Measurements from ENCODE around the gene PXN. TPM values are rescaled to one million over a fixed set of nuclear protein-coding genes. Genes with fewer than 3 reads are reported as not detected.
"Not testable (repeated sequence)": the region's sequence is repeated elsewhere in the genome, so short reads cannot be mapped to it uniquely, and the experiment has no call there.

PXN gene
- total RNA-seq, 1 donor from 2014 or later, result 8.2 TPM

GRCh38 chr12:120238217-120238616 lies 27.3 kb downstream of the PXN start:
- Histone ChIP-seq H3F3A (ENCODE audit: low read depth) (peaks cover 21% of the 10 kb centered on the region), H2AFZ (replicated peaks) (no peak overlapping the region), H3K4me2 (no peak overlapping the region), H3K4me3 (no peak overlapping the region), H3K36me3 (no peaks in the 10 kb centered on the region), H3K4me1 (peaks cover 14% of the 10 kb centered on the region), H3K9ac (no peak overlapping the region), H3K9me3 (ENCODE audit: low read depth) (no peaks in the 10 kb centered on the region), H3K27ac (no peak overlapping the region), H3K27me3 (no peaks in the 10 kb centered on the region), H3K79me2 (ENCODE audit: low read depth) (peaks cover 24% of the 10 kb centered on the region), H4K20me1 (ENCODE audit: low read depth) (peaks cover 79% of the 10 kb centered on the region)
- H3K4me1 Mint-ChIP-seq, result peaks cover 58% of the 10 kb centered on the region
- no peak for TF ChIP-seq EZH2phosphoT487 (IDR thresholded peaks at IDR 0.05)
- TF ChIP-seq EZH2 (IDR thresholded peaks at IDR 0.05), result no peak
- TF ChIP-seq, protein P1, sequence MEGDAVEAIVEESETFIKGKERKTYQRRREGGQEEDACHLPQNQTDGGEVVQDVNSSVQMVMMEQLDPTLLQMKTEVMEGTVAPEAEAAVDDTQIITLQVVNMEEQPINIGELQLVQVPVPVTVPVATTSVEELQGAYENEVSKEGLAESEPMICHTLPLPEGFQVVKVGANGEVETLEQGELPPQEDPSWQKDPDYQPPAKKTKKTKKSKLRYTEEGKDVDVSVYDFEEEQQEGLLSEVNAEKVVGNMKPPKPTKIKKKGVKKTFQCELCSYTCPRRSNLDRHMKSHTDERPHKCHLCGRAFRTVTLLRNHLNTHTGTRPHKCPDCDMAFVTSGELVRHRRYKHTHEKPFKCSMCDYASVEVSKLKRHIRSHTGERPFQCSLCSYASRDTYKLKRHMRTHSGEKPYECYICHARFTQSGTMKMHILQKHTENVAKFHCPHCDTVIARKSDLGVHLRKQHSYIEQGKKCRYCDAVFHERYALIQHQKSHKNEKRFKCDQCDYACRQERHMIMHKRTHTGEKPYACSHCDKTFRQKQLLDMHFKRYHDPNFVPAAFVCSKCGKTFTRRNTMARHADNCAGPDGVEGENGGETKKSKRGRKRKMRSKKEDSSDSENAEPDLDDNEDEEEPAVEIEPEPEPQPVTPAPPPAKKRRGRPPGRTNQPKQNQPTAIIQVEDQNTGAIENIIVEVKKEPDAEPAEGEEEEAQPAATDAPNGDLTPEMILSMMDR (IDR thresholded peaks at IDR 0.05), result no peak
- H3K27me3 Mint-ChIP-seq (ENCODE audit: insufficient read depth, low read depth), result no peaks in the 10 kb centered on the region
- no peaks in the 10 kb centered on the region for H3K36me3 Mint-ChIP-seq
- H3K9me3 Mint-ChIP-seq, result no peaks in the 10 kb centered on the region
- H3K27ac Mint-ChIP-seq, result no peak overlapping the region
- no peak for DNase-seq (ENCODE audit: low spot score)
- H3K4me3 Mint-ChIP-seq, result no peak overlapping the region

GRCh38 chr12:120237360-120238171 lies 28.0 kb downstream of the PXN start:
- peaks cover 26% of the 10 kb centered on the region for H3K79me2 ChIP-seq (ENCODE audit: low read depth)
- Mint-ChIP-seq H3K4me1 (peaks cover 59% of the 10 kb centered on the region), H3K9me3 (no peaks in the 10 kb centered on the region), H3K36me3 (no peaks in the 10 kb centered on the region), H3K4me3 (no peak overlapping the region), H3K27ac (peak overlapping the region; percentile 42), H3K27me3 (ENCODE audit: insufficient read depth, low read depth) (no peaks in the 10 kb centered on the region)
- H3K27me3 ChIP-seq, result no peaks in the 10 kb centered on the region
- H3K9me3 ChIP-seq (ENCODE audit: low read depth), result no peaks in the 10 kb centered on the region
- no peak overlapping the region for H3K4me3 ChIP-seq
- H3K27ac ChIP-seq, result no peak overlapping the region
- DNase-seq (ENCODE audit: low spot score), result no peak
- peaks cover 20% of the 10 kb centered on the region for H3F3A ChIP-seq (ENCODE audit: low read depth)
- H3K4me2 ChIP-seq, result no peak overlapping the region
- peaks cover 16% of the 10 kb centered on the region for H3K4me1 ChIP-seq
- TF ChIP-seq EZH2 (IDR thresholded peaks at IDR 0.05) (no peak), EZH2phosphoT487 (IDR thresholded peaks at IDR 0.05) (no peak)
- TF ChIP-seq, protein P1 (IDR thresholded peaks at IDR 0.05), result no peak
- no peak overlapping the region for H2AFZ ChIP-seq (replicated peaks)
- H3K9ac ChIP-seq, result no peak overlapping the region
- H3K36me3 ChIP-seq, result no peaks in the 10 kb centered on the region
- peaks cover 79% of the 10 kb centered on the region for H4K20me1 ChIP-seq (ENCODE audit: low read depth)

- H3K4me1 ChIP-seq, result peaks cover 22% of the 10 kb centered on the region
- H3K4me1 Mint-ChIP-seq, result peaks cover 60% of the 10 kb centered on the region
- not testable (repeated sequence) for H3K27me3 ChIP-seq; H3K4me3 Mint-ChIP-seq; H3K4me3 ChIP-seq; H3K27ac ChIP-seq; H3K9me3 Mint-ChIP-seq; H3K4me2 ChIP-seq; H3K9ac ChIP-seq; H3K36me3 Mint-ChIP-seq; H3K27ac Mint-ChIP-seq; H3K27me3 Mint-ChIP-seq (ENCODE audit: insufficient read depth, low read depth); H3K36me3 ChIP-seq; H3K9me3 ChIP-seq (ENCODE audit: low read depth); DNase-seq (ENCODE audit: low spot score); H2AFZ ChIP-seq (replicated peaks)
- H4K20me1 ChIP-seq (ENCODE audit: low read depth), result peaks cover 79% of the 10 kb centered on the region
- H3K79me2 ChIP-seq (ENCODE audit: low read depth), result peaks cover 26% of the 10 kb centered on the region
- peaks cover 18% of the 10 kb centered on the region for H3F3A ChIP-seq (ENCODE audit: low read depth)
Measured at GRCh38 chr12:120236809-120237208, 28.7 kb downstream of the PXN start.
